Measurements from ENCODE around the gene ARID1B.

ARID1B gene

GRCh38 chr6:156948807-156949206, 171.6 kb downstream of the ARID1B start:
- H3K4me1 Mint-ChIP-seq (ENCODE audit: low read depth) = peaks cover 62% of the 10 kb centered on the region
- no peaks in the 10 kb centered on the region for H3K9me3 Mint-ChIP-seq
- H3K27me3 Mint-ChIP-seq = no peaks in the 10 kb centered on the region
- peak overlapping the region; percentile 14 for H3K27ac Mint-ChIP-seq
- H3K36me3 Mint-ChIP-seq (ENCODE audit: low read depth) = no peaks in the 10 kb centered on the region
- no peak for DNase-seq
- no peak overlapping the region for H3K4me3 Mint-ChIP-seq

GRCh38 chr6:156949376-156949775, 172.2 kb downstream of the ARID1B start:
- Mint-ChIP-seq H3K36me3 (ENCODE audit: low read depth) (no peaks in the 10 kb centered on the region), H3K27me3 (no peaks in the 10 kb centered on the region), H3K27ac (no peak overlapping the region), H3K9me3 (no peaks in the 10 kb centered on the region), H3K4me1 (ENCODE audit: low read depth) (peaks cover 59% of the 10 kb centered on the region), H3K4me3 (no peak overlapping the region)
- DNase-seq = no peak

- H3K9me3 Mint-ChIP-seq = no peaks in the 10 kb centered on the region
- H3K27me3 Mint-ChIP-seq = no peaks in the 10 kb centered on the region
- no peak overlapping the region for H3K4me3 Mint-ChIP-seq
- no peak overlapping the region for H3K27ac Mint-ChIP-seq
- no peaks in the 10 kb centered on the region for H3K36me3 Mint-ChIP-seq (ENCODE audit: low read depth)
- peaks cover 63% of the 10 kb centered on the region for H3K4me1 Mint-ChIP-seq (ENCODE audit: low read depth)
- DNase-seq = no peak
Observed at GRCh38 chr6:156950084-156950483, 172.9 kb downstream of the ARID1B start.

GRCh38 chr6:156950531-156950930, 173.4 kb downstream of the ARID1B start:
- Mint-ChIP-seq H3K27ac (no peak overlapping the region), H3K4me1 (ENCODE audit: low read depth) (peaks cover 63% of the 10 kb centered on the region), H3K27me3 (no peaks in the 10 kb centered on the region), H3K36me3 (ENCODE audit: low read depth) (no peaks in the 10 kb centered on the region), H3K9me3 (no peaks in the 10 kb centered on the region), H3K4me3 (no peak overlapping the region)
- no peak for DNase-seq

GRCh38 chr6:156952401-156952800, 175.2 kb downstream of the ARID1B start:
- peaks cover 64% of the 10 kb centered on the region for H3K4me1 Mint-ChIP-seq (ENCODE audit: low read depth)
- no peak for DNase-seq
- no peak overlapping the region for H3K4me3 Mint-ChIP-seq
- H3K36me3 Mint-ChIP-seq (ENCODE audit: low read depth) = peaks cover 5% of the 10 kb centered on the region
- H3K27ac Mint-ChIP-seq = no peak overlapping the region
- no peaks in the 10 kb centered on the region for H3K27me3 Mint-ChIP-seq
- no peaks in the 10 kb centered on the region for H3K9me3 Mint-ChIP-seq

GRCh38 chr6:156953127-156953478, 175.9 kb downstream of the ARID1B start:
- Mint-ChIP-seq H3K27ac (peak overlapping the region; percentile 47), H3K27me3 (no peaks in the 10 kb centered on the region), H3K4me1 (ENCODE audit: low read depth) (peaks cover 71% of the 10 kb centered on the region), H3K36me3 (ENCODE audit: low read depth) (peaks cover 5% of the 10 kb centered on the region), H3K9me3 (no peaks in the 10 kb centered on the region), H3K4me3 (no peak overlapping the region)
- no peak for DNase-seq

GRCh38 chr6:156953479-156954146, 176.4 kb downstream of the ARID1B start:
- H3K27me3 Mint-ChIP-seq = no peaks in the 10 kb centered on the region
- DNase-seq = no peak
- no peaks in the 10 kb centered on the region for H3K9me3 Mint-ChIP-seq
- peaks cover 5% of the 10 kb centered on the region for H3K36me3 Mint-ChIP-seq (ENCODE audit: low read depth)
- H3K4me3 Mint-ChIP-seq = no peak overlapping the region
- H3K4me1 Mint-ChIP-seq (ENCODE audit: low read depth) = peaks cover 75% of the 10 kb centered on the region
- peak overlapping the region; percentile 47 for H3K27ac Mint-ChIP-seq

- no peak for DNase-seq
- no peaks in the 10 kb centered on the region for H3K9me3 Mint-ChIP-seq
- H3K27me3 Mint-ChIP-seq = no peaks in the 10 kb centered on the region
- no peak overlapping the region for H3K27ac Mint-ChIP-seq
- H3K4me3 Mint-ChIP-seq = no peak overlapping the region
- H3K4me1 Mint-ChIP-seq (ENCODE audit: low read depth) = peaks cover 75% of the 10 kb centered on the region
- H3K36me3 Mint-ChIP-seq (ENCODE audit: low read depth) = peaks cover 5% of the 10 kb centered on the region
Observed at GRCh38 chr6:156954191-156954590, 177.0 kb downstream of the ARID1B start.

GRCh38 chr6:156954816-156955215, 177.6 kb downstream of the ARID1B start:
- H3K27ac Mint-ChIP-seq = no peak overlapping the region
- H3K36me3 Mint-ChIP-seq (ENCODE audit: low read depth) = peaks cover 6% of the 10 kb centered on the region
- no peaks in the 10 kb centered on the region for H3K9me3 Mint-ChIP-seq
- no peaks in the 10 kb centered on the region for H3K27me3 Mint-ChIP-seq
- H3K4me1 Mint-ChIP-seq (ENCODE audit: low read depth) = peaks cover 78% of the 10 kb centered on the region
- no peak overlapping the region for H3K4me3 Mint-ChIP-seq
- no peak for DNase-seq

GRCh38 chr6:156955494-156956183, 178.5 kb downstream of the ARID1B start:
- Mint-ChIP-seq H3K27ac (no peak overlapping the region), H3K4me3 (no peak overlapping the region), H3K4me1 (ENCODE audit: low read depth) (peaks cover 76% of the 10 kb centered on the region), H3K36me3 (ENCODE audit: low read depth) (peaks cover 6% of the 10 kb centered on the region), H3K9me3 (no peaks in the 10 kb centered on the region), H3K27me3 (no peaks in the 10 kb centered on the region)
- no peak for DNase-seq

- Mint-ChIP-seq H3K36me3 (ENCODE audit: low read depth) (peaks cover 6% of the 10 kb centered on the region), H3K27me3 (no peaks in the 10 kb centered on the region), H3K4me1 (ENCODE audit: low read depth) (peaks cover 82% of the 10 kb centered on the region), H3K9me3 (no peaks in the 10 kb centered on the region), H3K27ac (no peak overlapping the region), H3K4me3 (no peak overlapping the region)
- no peak for DNase-seq
Observed at GRCh38 chr6:156956286-156956685, 179.1 kb downstream of the ARID1B start.

GRCh38 chr6:156957931-156958547, 180.9 kb downstream of the ARID1B start:
- Mint-ChIP-seq H3K4me3 (peak overlapping the region; percentile 40), H3K36me3 (ENCODE audit: low read depth) (peaks cover 7% of the 10 kb centered on the region), H3K27me3 (no peaks in the 10 kb centered on the region), H3K9me3 (no peaks in the 10 kb centered on the region), H3K4me1 (ENCODE audit: low read depth) (peaks cover 79% of the 10 kb centered on the region), H3K27ac (peak overlapping the region; percentile 93)
- no peak for DNase-seq

- Mint-ChIP-seq H3K4me1 (ENCODE audit: low read depth) (peaks cover 81% of the 10 kb centered on the region), H3K27ac (peak overlapping the region; percentile 57), H3K27me3 (no peaks in the 10 kb centered on the region), H3K36me3 (ENCODE audit: low read depth) (peaks cover 8% of the 10 kb centered on the region), H3K9me3 (no peaks in the 10 kb centered on the region), H3K4me3 (no peak overlapping the region)
- no peak for DNase-seq
Observed at GRCh38 chr6:156960525-156960924, 183.3 kb downstream of the ARID1B start.

- DNase-seq = no peak
- Mint-ChIP-seq H3K27me3 (no peaks in the 10 kb centered on the region), H3K4me3 (no peak overlapping the region), H3K4me1 (ENCODE audit: low read depth) (peaks cover 74% of the 10 kb centered on the region), H3K9me3 (no peaks in the 10 kb centered on the region), H3K27ac (no peak overlapping the region), H3K36me3 (ENCODE audit: low read depth) (peaks cover 8% of the 10 kb centered on the region)
Observed at GRCh38 chr6:156961282-156961892, 184.2 kb downstream of the ARID1B start.

Measured in activated T-cell treated with anti-CD3 and anti-CD28 coated beads, Interleukin-2, amount 50 U/mL, for 24 hours (primary cell).